Stimulated activated CD4-positive, alpha-beta T cell treated with anti-CD3 and anti-CD28 coated beads, Interleukin-2, amount 100 ng/mL, for 48 hours (primary cell): ENCODE results near the gene FSIP1.

Experiments used
- DNase-seq, 2 donors: peaks; one replicate each; pipeline ENCODE4 v3.0.0-alpha.2; 2020

FSIP1 gene

GRCh38 chr15:39752991-39753390 lies 29.6 kb downstream of the FSIP1 start:
- no peak for DNase-seq

- DNase-seq = no peak
Measured at GRCh38 chr15:39752246-39752645, 30.4 kb downstream of the FSIP1 start.

- no peak for DNase-seq
Measured at GRCh38 chr15:39748276-39748675, 34.4 kb downstream of the FSIP1 start.

- no peak for DNase-seq
Measured at GRCh38 chr15:39747326-39747725, 35.3 kb downstream of the FSIP1 start.

DNA sequence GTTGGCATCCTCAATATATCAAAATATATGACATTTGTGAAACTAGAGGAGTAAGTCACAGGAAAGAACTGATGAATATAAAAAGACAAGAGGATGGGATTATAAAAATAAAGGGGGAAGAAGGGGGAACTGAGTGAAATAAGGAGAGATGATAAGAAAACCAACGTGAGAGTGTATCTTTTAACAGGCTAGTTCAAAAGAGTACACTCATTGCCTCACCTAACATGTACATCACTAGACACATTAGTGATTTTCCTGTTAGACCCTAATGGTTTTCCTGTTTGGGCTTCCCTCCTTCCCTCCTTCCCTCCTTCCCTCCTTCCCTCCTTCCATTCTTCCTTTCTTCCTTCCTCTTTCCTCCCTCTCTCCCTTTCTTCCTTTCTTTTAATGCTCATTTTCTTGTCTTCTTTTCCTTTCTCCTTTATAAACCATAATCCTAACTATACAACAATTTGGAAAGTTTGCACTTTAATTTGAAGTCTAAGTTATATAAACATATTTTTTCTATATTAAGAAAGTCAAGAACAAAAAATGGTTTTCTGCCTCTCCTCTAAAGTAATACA lies 35.8 kb downstream of the FSIP1 start:
- no peak for DNase-seq

DNA sequence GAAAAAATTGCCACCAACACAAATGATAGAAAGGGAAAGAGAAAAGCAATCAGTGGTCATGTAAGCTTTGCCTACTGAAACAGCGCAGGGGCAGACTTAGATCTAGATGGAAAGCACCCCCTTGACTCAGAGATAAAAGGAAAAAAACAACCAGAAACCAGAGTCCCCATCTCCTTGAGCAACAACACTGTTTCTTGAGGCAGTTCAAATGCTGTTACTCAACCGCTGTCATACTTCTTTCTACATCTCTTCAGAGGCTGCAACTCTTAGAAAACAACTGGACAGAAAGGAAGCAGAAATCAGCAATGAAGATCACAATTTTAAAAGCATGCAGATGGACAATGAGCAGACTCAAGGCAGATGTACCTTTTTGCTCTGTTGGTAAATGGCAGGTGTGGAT lies 36.5 kb downstream of the FSIP1 start:
- no peak for DNase-seq

GRCh38 chr15:39745415-39745814 lies 37.2 kb downstream of the FSIP1 start:
- no peak for DNase-seq

- no peak for DNase-seq
Measured at GRCh38 chr15:39744334-39745103, 38.1 kb downstream of the FSIP1 start.

DNA sequence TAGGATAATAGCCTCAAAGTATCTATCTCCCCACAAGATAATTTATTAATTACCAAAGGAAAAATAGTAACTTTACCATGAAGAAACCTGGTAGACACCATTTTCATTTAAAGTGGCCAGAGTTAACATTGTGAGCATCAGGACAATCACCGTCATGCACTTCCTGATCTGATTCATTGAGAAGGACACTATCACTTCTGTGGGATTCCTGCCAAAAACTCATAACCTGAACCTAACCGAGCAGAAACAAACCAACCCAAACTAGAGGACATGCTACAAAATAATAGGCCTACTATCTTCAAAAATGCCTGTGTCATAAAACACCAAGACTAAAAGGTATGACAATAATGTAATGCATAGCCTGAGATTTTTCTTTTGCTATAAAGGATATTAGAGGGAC lies 39.0 kb downstream of the FSIP1 start:
- DNase-seq = no peak

GRCh38 chr15:39741258-39741657 lies 41.4 kb downstream of the FSIP1 start:
- no peak for DNase-seq

- no peak for DNase-seq
Measured at GRCh38 chr15:39738998-39739397, 43.6 kb downstream of the FSIP1 start.

DNA sequence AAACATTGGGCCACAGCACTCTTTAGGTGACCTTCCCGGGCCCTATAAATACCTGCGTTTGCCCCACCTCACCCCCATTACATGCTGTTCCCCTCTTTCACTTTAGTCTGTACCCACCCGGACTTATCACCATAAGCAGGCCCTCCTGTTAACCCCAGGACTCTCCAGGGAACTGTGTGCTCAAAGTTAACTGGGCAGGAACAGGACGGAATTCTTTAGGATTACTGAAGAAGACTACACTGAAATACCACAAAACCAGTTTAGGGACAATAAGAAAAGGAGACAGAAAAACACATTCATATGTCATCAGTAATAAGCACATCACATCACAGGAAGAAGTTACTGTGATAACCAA lies 45.5 kb downstream of the FSIP1 start:
- DNase-seq = no peak

GRCh38 chr15:39736412-39737195 lies 46.0 kb downstream of the FSIP1 start:
- no peak for DNase-seq

DNA sequence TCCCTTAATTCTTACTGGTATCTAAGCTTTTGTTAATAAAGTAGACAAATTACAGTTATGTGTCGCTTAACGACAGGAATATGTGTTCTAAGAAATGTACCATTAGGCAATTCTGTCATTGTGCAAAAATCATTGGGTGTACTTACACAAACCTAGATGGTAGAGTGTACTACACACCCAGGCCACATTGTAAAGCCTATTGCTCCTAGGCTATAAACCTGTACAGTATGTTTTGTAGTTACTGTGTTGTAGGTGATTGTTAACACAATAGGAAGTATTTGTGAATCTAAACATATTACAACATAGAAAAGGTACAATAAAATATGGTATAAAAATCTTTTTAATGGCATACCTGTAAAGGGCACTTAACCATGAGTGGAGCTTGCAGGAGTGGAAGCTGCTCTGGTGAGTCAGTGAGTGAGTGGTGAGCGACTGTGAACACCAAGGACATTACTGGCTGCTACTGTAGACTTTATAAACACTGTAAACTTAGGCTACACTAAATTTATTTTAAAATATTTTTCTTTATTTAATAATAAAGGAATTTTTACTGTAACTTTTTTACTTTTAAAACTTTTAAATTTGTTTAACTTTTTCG lies 47.4 kb downstream of the FSIP1 start:
- DNase-seq = no peak

- no peak for DNase-seq
Measured at GRCh38 chr15:39731266-39731665, 51.4 kb downstream of the FSIP1 start.

DNA sequence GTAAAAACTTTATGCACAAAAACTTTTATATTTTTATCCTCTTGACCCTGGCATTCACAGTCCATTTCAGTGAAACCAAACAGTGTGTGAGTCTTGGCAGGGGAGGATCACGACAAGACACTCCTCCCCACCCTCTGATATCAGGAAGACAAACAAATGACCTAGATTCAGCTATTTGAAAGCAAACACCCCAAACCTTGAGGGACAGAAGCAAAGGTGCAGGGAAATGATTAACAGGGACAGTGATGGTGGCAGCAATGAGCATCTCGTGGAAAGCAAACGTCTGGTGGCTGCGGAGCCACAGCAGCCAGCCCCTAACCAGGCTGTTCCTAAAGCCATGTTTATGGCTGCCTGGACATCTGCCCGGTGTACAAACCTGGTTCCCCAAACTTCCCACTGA lies 52.1 kb downstream of the FSIP1 start:
- DNase-seq = no peak

DNA sequence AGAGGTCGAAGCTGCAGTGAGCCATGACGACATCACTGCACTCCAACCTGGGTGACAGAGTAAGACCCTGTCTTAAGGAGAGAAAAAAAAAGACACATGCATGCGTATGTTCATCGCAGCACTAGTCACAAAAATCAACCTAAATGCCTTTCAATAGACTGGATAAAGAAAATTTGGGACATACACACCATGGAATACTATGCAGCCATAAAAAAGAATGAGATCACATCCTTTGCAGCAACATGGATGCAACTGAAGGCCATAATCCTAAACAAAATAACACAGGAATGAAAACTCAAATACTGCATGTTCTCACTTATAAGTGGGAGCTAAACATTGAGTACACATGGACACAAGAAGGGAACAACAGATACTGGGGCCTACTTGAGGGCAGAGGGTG lies 53.1 kb downstream of the FSIP1 start:
- DNase-seq = no peak

DNA sequence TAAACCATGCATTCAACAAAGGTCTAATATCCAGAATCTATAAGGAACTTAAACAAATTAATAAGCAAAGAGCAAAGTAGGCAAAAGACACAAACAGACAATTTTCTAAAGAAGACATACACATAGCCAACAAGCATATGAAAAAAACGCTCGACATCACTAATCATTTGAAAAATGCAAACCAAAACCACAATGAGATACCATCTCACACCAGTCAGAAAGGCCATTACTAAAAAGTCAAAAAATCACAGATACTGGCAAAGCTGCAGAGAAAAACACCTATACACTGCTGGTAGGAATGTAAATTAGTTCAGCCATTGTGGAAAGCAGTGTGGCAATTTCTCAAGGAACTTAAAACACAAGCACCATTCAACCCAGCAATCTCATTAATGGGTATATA lies 53.8 kb downstream of the FSIP1 start:
- no peak for DNase-seq

DNA sequence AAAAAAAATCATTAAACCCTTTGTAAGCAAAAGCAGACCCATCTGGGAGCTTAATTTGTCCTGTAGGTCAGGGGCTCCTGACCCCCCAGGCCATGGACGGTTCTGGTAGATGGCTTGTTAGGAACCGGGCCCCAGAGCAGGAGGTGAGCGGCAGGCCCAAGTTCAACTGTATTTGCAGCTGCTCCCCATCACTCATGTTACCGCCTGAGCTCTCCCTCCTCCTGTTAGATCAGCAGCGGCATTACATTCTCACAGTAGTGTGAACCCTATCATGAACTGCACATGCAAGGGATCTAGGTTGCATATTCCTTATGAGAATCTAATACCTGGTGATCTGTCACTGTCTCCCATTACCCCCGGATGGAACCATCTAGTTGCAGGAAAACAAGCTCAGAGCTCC lies 60.7 kb downstream of the FSIP1 start:
- no peak for DNase-seq

DNA sequence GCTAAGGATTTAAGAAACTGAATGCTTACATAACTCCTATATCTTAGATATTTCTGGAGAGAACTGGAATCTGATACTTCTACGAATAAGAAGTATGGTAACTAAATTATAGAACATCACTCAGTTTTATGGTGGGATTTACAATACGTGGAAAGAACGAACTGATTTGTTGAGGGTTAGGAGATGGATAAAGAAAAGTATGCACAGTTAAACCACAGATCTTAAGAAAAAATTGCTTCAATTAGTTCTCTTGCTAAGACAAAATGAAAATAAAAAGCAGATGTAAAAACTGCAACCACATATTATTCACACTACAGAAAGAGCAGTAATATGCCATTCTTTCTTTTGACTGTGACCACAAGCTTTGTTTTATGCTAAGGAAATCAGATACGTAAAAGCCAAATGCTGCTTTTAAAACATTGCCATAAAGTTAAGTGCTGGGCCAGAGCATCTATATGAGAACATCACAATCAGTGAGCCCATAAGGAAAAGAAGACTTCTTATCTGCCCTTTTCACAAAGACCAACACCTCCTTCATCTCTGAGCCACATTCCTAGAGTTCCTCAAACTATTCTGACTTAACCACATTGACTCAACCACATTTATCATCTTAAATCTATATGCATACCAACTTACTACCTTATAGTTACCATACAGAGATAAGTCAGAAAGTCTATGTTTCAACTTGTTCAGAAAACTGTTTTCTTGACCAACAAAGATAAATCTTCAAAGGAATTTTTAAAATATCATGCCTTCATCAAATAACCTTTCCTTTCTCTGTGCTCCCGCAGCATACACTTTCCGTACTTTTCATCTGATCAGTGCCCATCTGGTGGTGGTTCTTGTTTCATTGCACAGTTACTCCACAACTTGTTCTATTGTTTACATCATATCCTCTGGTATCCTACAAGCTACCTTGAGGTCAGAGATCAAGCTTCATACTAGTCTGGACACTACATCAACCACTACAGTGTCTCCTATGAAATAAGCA lies 61.7 kb downstream of the FSIP1 start:
- DNase-seq = no peak

GRCh38 chr15:39720081-39720480 lies 62.6 kb downstream of the FSIP1 start:
- DNase-seq = no peak

DNA sequence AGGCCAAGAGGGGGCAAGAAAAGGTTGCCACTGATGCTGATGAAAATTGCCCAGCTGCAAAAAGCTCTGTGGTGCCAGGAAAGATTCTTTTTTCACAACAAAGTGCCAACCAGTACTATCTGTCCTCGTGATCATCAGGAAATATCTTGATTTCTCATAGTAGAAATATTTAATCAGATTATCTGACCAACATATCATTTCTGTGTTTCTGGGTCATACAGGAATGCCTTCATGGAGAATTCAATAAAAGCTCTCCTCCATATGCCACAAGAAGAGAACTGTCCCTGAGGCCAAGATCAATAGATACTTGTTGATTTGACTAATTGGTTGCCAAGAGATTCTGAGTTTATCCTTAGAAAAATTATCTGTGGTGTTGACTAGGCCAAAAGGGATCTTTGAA lies 63.5 kb downstream of the FSIP1 start:
- DNase-seq = no peak

DNA sequence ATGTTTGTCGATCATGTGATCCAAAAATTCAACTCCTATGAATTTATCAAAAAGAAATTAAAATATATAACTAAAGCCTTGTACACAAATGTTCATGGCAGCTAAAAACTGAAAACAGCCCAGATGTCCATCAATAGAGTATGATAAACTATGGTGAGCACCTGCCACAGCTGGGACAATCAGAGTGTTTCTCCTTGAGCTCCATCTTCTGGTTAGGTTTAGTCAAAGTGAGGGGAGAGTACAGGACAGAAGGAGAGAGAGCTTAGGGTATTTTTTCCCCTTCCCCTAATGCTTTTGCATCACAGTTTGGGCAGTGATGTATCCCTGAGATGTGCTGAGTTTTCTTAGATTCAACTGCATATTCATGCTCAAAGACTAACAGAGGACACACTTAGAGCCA lies 65.5 kb downstream of the FSIP1 start:
- no peak for DNase-seq
